Glomerular visceral epithelial cell (primary cell): Measurements from ENCODE around the gene MVK.

Source experiments
- DNase-seq: peaks from one replicate; pipeline ENCODE4 v3.0.0-alpha.2; 2016; ENCODE audit errors: extremely low spot score

The MVK gene

GRCh38 chr12:109631302-109631701, 57.7 kb downstream of the MVK start:
- DNase-seq = no peak

GRCh38 chr12:109631751-109632150, 58.2 kb downstream of the MVK start:
- no peak for DNase-seq

GRCh38 chr12:109632342-109632741, 58.7 kb downstream of the MVK start:
- DNase-seq = no peak

- DNase-seq = no peak
Observed at GRCh38 chr12:109635717-109636116, 62.1 kb downstream of the MVK start.

- no peak for DNase-seq
Observed at GRCh38 chr12:109637348-109637747, 63.8 kb downstream of the MVK start.

- DNase-seq = no peak
Observed at GRCh38 chr12:109637996-109638395, 64.4 kb downstream of the MVK start.

GRCh38 chr12:109638735-109639134, 65.1 kb downstream of the MVK start:
- no peak for DNase-seq

- no peak for DNase-seq
Observed at GRCh38 chr12:109639151-109639872, 65.7 kb downstream of the MVK start.

GRCh38 chr12:109640961-109641360, 67.4 kb downstream of the MVK start:
- DNase-seq = no peak

- no peak for DNase-seq
Observed at GRCh38 chr12:109641422-109641821, 67.8 kb downstream of the MVK start.

GRCh38 chr12:109642506-109643132, 69.0 kb downstream of the MVK start:
- no peak for DNase-seq

GRCh38 chr12:109645194-109645593, 71.6 kb downstream of the MVK start:
- DNase-seq = no peak

GRCh38 chr12:109645708-109646107, 72.1 kb downstream of the MVK start:
- no peak for DNase-seq
